GM18499 (cell line): ENCODE measurements around the gene ZAR1.
"Not testable (repeated sequence)": the region's sequence is repeated elsewhere in the genome, so short reads cannot be mapped to it uniquely, and the experiment has no call there.

Experiments used
- ATAC-seq: cut with Tn5 transposase; IDR thresholded peaks from one replicate; pipeline ENCODE4 v1.9.1; 2021; ENCODE audit warnings: moderate number of reproducible peaks; ENCODE audit not compliant: insufficient read depth, unreplicated experiment

ZAR1 gene, protein sequence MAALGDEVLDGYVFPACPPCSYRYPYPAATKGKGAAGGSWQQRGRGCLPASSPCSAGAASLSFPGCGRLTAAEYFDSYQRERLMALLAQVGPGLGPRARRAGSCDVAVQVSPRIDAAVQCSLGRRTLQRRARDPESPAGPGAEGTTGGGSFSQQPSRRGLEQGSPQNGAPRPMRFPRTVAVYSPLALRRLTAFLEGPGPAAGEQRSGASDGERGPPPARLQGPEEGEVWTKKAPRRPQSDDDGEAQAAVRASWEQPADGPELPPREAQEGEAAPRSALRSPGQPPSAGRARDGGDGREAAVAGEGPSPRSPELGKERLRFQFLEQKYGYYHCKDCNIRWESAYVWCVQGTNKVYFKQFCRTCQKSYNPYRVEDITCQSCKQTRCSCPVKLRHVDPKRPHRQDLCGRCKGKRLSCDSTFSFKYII

DNA sequence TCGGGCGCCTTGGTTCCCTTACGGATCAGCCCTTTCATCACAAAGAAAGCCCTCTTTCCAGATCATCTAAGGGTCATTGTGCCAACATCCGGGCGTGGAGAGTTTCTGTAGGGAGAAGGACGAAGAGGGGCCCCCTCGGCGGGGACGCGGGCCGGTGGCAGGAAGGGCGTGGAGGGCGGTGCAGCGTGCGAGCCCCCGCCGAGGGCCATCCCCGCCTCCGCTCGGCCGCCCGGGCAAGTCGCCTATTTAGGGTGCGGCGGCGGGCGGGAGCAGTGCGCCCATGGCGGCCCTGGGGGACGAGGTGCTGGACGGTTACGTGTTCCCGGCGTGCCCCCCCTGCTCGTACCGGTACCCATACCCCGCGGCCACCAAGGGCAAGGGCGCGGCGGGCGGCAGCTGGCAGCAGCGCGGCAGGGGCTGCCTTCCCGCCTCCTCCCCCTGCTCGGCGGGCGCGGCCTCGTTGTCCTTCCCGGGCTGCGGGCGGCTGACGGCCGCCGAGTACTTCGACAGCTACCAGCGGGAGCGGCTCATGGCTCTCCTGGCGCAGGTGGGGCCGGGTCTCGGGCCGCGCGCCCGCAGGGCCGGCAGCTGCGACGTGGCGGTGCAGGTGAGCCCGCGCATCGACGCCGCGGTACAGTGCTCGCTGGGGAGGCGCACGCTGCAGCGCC is at the start of gene ZAR1:
ZAR1 (plus strand) TSS at position 241 of the 668 bp plus-strand sequence; CDS start at position 281, 40 bp downstream.
- ATAC-seq = no peak

- ATAC-seq = not testable (repeated sequence)
These were observed 49.1 kb upstream of the ZAR1 start for GRCh38 chr4:48440914-48441313.

DNA sequence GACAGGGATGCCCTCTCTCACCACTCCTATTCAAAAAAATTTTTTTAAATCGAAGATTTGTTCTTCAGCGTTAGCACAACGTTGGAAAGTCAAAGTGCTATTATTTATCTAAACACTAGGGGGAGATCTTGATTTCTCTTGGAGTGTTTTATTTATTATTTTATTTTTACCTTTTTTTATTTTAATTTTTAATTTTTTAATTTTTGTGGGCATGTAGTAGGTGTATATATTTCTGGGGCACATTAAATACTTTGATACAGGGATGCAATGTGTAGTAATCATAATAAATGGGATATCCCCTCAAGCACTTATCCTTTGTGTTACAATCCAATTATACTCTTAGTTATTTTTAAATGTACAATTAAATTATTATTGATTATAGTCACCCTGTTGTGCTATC is 44.3 kb upstream of the ZAR1 start:
- no peak for ATAC-seq

- no peak for ATAC-seq
These were observed 43.4 kb upstream of the ZAR1 start for GRCh38 chr4:48446642-48447041.

DNA sequence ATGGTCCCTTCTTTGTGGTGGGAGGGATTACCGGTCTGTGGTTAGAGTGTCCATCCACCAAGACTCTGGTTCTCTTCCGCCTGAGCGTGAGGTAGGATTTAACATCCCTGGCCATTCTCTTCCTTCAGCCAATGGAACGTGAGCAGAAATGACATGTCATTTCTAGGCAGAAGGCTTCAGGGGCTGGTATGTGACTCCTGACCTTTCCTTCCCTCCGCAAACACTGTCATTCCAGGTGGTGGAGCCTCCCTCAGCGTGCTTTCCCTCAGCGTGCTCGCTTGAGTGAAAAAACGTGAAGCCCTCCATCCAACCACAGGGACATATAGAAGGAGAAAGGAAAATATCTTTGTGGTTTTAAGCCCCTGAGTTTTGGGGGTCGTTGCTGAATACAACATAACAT is 40.9 kb upstream of the ZAR1 start:
- ATAC-seq = no peak

DNA sequence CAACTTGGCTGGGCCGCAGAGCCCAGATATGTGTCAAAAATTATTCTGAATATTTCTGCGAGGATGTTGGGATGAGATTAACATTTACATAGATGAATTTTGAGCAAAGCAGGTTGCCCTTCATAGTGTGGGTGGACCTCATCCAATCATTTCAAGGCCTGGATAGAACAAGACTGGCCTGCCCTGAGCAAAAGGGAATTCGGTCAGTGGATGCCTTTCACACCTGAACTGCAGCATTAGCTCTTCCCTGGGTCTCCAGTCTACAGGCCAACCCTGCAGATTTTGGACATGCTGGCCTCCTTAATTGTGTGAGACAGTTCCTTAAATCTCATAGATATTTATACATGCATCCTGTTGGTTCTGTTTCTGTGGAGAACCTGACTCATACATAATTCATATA is 39.3 kb upstream of the ZAR1 start:
- ATAC-seq = no peak

GRCh38 chr4:48451656-48452055 is 38.4 kb upstream of the ZAR1 start:
- not testable (repeated sequence) for ATAC-seq

DNA sequence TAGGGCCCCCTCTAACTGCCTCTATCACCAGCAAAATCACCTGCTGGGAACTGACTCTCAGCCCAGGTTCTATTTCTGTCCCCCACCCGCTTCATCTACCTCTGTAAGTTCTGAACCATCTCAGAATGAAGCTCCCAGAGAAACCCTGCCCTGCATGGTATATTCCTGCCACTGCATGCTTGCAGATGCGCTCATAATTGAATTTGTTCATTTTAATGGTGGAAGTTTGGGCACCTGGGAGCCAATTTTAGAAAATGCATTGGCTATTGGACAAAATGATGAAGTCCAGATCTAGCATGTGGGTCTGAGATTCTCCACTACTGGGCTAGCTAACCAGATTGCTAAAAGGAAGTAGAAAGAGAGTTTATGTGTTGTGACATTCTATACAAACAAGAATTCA is 35.5 kb upstream of the ZAR1 start:
- ATAC-seq = no peak

DNA sequence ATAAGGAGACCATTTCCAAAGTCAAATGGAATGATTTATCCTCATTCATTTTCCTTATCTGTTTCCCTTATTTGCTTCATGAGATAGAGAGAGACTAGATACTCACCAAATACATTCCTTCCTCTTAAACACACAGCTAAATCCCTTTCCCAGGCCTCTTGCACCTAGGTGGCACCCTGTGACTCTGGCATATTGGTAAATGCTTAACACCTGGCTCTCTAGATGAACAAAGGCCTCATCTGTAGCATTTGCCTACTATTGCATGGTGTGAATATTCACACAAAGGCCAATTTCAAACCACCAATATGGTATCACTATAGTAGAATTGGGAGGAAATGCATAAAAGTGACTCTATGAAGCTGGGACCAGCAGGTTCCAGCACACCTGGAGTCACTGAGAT is 29.1 kb upstream of the ZAR1 start:
- no peak for ATAC-seq

DNA sequence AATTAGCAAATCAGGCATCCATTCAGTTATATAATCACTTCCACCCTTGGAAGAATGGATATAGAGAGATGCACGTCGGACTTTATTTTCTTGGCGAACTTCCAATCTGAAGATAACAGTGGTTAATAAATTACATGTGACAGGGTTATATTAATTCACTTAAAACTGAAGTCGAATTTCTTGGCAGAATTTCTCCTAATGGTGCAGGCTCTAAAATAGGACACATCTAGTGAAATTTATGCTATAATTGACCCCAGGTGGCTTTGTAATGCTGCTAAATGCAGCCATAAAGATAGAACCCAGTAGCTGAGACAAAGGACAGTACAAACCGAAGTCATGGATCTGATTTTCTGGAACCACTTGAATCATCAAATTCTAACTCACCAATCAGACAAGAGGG is 27.7 kb upstream of the ZAR1 start:
- no peak for ATAC-seq

GRCh38 chr4:48467442-48467841 is 22.6 kb upstream of the ZAR1 start:
- ATAC-seq = no peak

DNA sequence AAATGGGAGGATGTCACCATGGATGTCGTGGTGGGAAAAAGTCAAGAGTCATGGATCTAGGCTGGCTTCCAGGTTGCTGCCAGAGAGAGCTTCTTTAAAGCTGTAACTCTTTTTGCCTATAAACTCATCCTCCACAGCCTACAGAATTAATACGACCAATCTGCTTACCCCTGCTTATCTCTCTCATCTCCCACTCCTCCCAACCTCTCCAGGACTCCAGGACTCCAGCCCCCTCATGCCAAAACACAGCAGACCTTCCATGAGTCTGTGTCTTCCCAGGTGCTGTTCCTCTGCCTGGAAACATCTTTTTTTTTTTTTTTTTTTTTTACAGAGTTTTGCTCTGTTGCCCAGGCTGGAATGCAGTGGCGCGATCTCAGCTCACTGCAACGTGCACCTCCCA is 22.2 kb upstream of the ZAR1 start:
- ATAC-seq = no peak

GRCh38 chr4:48470137-48470536 is 19.9 kb upstream of the ZAR1 start:
- no peak for ATAC-seq

DNA sequence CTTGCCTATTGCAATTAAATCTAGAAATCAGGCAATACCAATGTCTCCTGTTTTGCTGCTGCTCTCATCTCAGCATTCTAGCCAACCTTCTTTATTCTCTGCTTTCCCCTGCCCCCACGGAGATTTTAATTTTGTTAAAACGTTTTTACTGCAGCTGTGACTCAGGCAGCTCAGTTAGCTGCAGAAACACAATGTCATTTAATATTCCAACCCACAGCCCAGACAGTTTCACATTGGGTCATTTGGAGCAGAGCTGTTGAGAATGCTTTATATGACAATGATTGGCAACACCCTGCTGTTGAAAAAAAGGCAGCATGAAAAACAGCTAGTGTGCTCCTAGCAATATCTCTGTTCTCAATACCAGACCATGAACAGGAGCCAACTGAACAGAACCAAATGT is 19.5 kb upstream of the ZAR1 start:
- ATAC-seq = no peak

DNA sequence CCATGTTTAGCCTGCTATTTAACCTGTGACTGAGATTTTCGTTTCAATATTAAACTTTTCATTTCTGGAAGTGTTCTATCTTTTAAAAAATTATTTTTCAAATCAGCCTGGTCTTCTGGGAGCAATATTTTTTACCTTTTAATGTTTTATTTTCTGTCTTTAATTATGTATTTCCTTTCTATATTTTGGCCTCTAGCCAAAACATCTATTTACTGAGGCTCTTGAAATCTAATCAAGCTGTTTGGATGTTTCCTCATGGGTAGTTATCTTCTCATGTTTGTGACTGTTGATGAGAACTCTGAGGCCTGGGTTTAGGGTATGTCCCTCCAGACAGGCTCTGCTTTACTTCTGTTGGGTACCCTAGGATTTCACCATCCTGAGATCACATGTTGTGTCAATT is 17.3 kb upstream of the ZAR1 start:
- ATAC-seq = no peak

DNA sequence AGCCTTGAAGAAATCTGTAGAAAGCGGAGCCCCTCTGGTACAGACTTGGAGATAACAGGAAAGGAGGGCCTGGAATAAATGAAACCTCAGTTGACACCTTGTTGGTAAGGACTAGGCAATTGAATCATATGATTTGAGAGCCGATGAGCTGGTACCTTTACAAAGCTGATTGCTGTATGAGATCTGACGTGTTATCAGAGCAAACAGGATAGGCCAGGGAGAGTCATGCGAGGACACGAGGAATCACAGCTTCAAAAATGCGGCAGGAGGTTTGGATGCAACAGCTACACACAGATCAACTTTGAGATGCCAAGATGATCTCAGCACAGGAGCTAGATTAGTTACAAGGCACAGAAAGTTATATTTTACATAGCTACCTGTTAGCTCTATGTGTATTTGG is 14.3 kb upstream of the ZAR1 start:
- ATAC-seq = no peak

DNA sequence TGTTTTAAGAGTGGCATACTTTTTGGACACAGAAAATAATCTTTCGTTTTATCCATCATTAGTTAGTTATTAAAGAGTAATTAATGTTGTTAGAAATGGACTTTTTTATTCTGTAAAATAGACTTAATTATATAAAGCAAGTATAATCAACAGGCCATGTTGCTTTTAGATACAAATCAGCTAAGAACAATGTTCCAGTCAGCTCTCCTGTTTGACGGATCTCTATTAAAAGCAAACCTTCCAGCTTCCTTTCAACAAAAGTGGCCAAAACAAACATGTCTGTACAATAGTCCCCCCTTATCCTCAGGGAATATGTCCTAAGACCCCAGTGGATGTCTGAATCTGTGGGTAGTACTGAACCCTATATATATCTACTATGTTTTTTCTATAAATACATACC is 11.8 kb upstream of the ZAR1 start:
- no peak for ATAC-seq

DNA sequence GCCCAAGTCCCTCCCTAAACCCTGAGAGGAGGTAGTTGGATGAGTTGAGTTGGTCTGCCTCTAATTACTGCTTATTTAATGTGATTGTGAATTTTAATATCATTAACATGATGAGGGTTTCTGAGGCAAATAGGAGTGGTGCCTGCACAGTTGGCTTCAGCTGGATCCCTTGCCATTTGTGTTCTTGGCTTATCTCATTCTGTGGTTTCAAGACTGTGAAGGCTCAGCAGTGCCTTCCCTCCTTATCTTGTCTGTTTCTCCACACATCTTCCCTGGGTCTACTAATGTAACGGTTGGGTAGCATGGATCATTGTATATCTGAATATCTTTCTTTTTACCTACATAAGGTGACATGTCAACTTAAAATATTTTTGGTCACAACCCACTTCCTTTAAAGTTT is 8.5 kb upstream of the ZAR1 start:
- no peak for ATAC-seq

DNA sequence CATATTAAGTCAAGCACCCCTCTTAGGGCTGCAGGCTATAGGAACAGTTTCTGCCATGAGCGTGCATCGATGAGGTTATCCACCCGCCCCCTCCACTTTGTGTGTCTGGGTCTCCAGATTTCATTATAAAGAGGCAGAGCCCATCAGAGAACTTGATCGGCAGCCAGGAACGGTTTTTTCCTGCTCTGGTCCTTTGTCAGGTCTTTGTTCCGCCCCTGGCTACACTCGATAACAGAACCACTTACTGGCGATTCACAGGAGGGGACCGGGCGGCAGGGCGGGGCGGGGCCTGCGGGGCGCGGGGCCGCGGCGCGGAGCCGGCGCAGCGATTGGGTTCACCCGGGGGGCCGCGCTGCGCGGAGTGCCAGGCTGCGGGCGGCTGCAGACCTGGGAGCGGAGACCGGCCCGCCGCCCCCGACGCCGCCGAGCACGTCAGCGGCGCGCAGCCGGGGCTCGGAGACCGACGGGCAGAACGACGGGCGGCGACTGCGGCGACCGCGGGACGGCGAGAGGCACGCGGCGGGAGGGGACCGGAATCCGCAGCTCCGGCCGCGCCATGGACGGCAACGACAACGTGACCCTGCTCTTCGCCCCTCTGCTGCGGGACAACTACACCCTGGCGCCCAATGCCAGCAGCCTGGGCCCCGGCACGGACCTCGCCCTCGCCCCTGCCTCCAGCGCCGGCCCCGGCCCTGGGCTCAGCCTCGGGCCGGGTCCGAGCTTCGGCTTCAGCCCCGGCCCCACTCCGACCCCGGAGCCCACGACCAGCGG is 6.9 kb upstream of the ZAR1 start, which contains the start of gene SLC10A4:
SLC10A4 (plus strand) TSS at position 338 of the 771 bp plus-strand sequence; CDS start at position 557, 219 bp downstream.
- ATAC-seq = no peak

- ATAC-seq = no peak
These were observed 6.1 kb upstream of the ZAR1 start for GRCh38 chr4:48483777-48484493.
